ENCODE data around the gene IQCE.

The IQCE gene

GRCh38 chr7:2520131-2520760 lies 38.5 kb upstream of the IQCE start:
- TF ChIP-seq CTCF (IDR thresholded peaks at IDR 0.05; ENCODE audit: low read depth, low read length, missing control alignments): peak; percentile 7
- Histone ChIP-seq H3K4me3 (ENCODE audit: low read depth, low read length) (peak overlapping the region; percentile 65), H3K27ac (no peak overlapping the region), H3K36me3 (replicated peaks) (peaks cover 2% of the 10 kb centered on the region), H3K27me3 (replicated peaks) (no peaks in the 10 kb centered on the region)
- DNase-seq: no peak
- in situ Hi-C loops (cut with HindIII; ENCODE audit: low pct_ligation_motif_present, low sequenced_read_pairs): no loop called here

- TF ChIP-seq CTCF (IDR thresholded peaks at IDR 0.05; ENCODE audit: low read depth, low read length, missing control alignments): no peak
- Histone ChIP-seq H3K27ac (no peak overlapping the region), H3K36me3 (replicated peaks) (peaks cover 5% of the 10 kb centered on the region), H3K27me3 (replicated peaks) (no peaks in the 10 kb centered on the region), H3K4me3 (ENCODE audit: low read depth, low read length) (peak overlapping the region; percentile 65)
- in situ Hi-C loops (cut with HindIII; ENCODE audit: low pct_ligation_motif_present, low sequenced_read_pairs): no loop called here
- no peak for DNase-seq
Observed at GRCh38 chr7:2520761-2521290, 38.0 kb upstream of the IQCE start.

GRCh38 chr7:2521341-2521745 lies 37.4 kb upstream of the IQCE start:
- no peak overlapping the region for H3K27ac ChIP-seq
- H3K4me3 ChIP-seq (ENCODE audit: low read depth, low read length): peak overlapping the region; percentile 65
- H3K27me3 ChIP-seq (replicated peaks): no peaks in the 10 kb centered on the region
- in situ Hi-C loops (cut with HindIII; ENCODE audit: low pct_ligation_motif_present, low sequenced_read_pairs): no loop called here
- DNase-seq: no peak
- peaks cover 5% of the 10 kb centered on the region for H3K36me3 ChIP-seq (replicated peaks)
- TF ChIP-seq CTCF (IDR thresholded peaks at IDR 0.05; ENCODE audit: low read depth, low read length, missing control alignments): no peak

- no peak for DNase-seq
- in situ Hi-C loops (cut with HindIII; ENCODE audit: low pct_ligation_motif_present, low sequenced_read_pairs): no loop called here
- H3K27ac ChIP-seq: no peak overlapping the region
- no peaks in the 10 kb centered on the region for H3K27me3 ChIP-seq (replicated peaks)
- peak overlapping the region; percentile 65 for H3K4me3 ChIP-seq (ENCODE audit: low read depth, low read length)
- no peak for TF ChIP-seq CTCF (IDR thresholded peaks at IDR 0.05; ENCODE audit: low read depth, low read length, missing control alignments)
- peaks cover 6% of the 10 kb centered on the region for H3K36me3 ChIP-seq (replicated peaks)
Observed at GRCh38 chr7:2521952-2522591, 36.7 kb upstream of the IQCE start.

- no peak for TF ChIP-seq CTCF (IDR thresholded peaks at IDR 0.05; ENCODE audit: low read depth, low read length, missing control alignments)
- Histone ChIP-seq H3K27ac (no peak overlapping the region), H3K36me3 (replicated peaks) (peaks cover 9% of the 10 kb centered on the region), H3K27me3 (replicated peaks) (no peaks in the 10 kb centered on the region), H3K4me3 (ENCODE audit: low read depth, low read length) (peak overlapping the region; percentile 65)
- peak; percentile 71 for DNase-seq
- in situ Hi-C loops (cut with HindIII; ENCODE audit: low pct_ligation_motif_present, low sequenced_read_pairs): no loop called here
Observed at GRCh38 chr7:2522780-2523433, 35.9 kb upstream of the IQCE start.
